GM04503 (cell line): ENCODE results near the gene MPZL1.

Experiments used
- DNase-seq: peaks from one replicate; pipeline ENCODE4 v3.0.0-alpha.2; 2012; ENCODE audit warnings: low read depth

MPZL1 gene

GRCh38 chr1:167751676-167752075 lies 29.9 kb downstream of the MPZL1 start:
- no peak for DNase-seq

- no peak for DNase-seq
These were observed 30.6 kb downstream of the MPZL1 start for GRCh38 chr1:167752219-167752985.

- DNase-seq, result no peak
These were observed 33.9 kb downstream of the MPZL1 start for GRCh38 chr1:167755654-167756053.

- no peak for DNase-seq
These were observed 35.1 kb downstream of the MPZL1 start for GRCh38 chr1:167756730-167757405.

GRCh38 chr1:167757433-167758309 lies 35.9 kb downstream of the MPZL1 start:
- DNase-seq, result no peak

DNA sequence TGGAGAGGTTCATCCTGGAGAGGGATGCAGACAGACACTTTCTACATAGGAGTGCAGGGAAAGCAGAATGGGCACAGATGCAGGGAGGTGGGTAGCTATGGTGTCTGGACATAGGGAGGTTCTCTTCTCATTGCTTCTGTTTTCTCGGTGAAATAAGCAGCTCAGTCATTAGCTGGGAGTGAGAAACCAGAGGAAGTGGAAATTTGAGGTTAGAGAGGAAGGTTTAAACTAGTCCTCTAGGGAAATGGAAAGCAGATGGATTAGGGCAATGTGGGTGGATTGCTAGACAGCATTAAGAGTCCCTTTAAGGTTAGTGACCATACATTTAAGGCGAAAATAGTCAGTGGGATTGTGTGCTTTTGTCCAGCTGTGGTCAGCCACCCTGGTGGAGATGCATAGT lies 39.6 kb downstream of the MPZL1 start:
- no peak for DNase-seq

GRCh38 chr1:167762061-167762746 lies 40.4 kb downstream of the MPZL1 start:
- no peak for DNase-seq

GRCh38 chr1:167763525-167764220 lies 41.9 kb downstream of the MPZL1 start:
- DNase-seq, result no peak

DNA sequence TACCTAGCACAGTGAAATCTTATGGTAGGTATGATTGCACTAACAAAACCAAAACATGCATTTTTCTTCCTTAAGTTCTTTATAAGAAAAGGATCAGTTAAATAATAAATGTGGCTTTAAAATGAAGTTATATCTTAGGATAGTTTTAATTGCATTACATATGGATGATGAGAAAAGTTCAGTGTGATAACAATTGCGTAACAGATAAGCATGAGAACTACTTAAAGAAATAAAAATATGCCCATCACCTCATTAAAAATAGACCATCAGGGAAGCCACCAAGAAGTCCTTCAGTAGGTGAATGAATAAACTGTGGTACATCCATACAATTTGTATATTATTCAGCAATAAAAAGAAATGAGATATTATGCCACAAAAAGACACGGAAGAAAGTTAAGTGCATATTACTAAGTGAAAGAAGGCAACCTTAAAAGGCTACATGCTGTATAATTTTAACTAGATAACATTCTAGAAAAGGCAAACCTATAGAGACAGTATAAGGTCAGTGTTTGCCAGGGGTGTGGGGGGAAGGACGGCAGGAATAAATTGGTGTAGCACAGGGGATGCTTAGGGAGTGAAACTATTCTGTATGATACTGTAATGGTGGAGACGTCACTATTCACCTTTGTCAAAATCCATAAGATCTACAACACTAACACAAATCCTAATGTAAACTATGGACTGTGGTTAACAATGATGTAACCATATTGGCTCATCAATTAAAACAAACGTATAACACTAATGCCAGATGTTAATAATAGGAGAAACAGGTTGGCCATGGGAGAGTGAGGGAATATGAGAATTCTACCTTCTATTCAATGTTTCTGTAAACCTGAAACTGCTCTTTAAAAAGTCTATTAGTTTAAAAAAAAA lies 42.9 kb downstream of the MPZL1 start:
- DNase-seq, result no peak

DNA sequence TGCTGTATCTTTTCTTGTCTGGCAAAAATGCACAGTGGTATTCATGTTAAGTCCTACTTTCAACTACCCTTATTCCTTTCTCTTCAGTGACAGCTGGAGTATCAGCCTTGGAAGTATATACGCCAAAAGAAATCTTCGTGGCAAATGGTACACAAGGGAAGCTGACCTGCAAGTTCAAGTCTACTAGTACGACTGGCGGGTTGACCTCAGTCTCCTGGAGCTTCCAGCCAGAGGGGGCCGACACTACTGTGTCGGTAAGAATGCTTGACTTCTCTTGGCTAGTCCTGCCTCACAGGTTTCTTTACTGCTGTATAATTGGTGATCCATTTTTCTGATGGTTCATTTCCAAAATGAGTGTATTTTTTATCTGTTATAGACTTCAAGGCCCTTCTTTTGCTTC lies 43.7 kb downstream of the MPZL1 start:
- no peak for DNase-seq

DNA sequence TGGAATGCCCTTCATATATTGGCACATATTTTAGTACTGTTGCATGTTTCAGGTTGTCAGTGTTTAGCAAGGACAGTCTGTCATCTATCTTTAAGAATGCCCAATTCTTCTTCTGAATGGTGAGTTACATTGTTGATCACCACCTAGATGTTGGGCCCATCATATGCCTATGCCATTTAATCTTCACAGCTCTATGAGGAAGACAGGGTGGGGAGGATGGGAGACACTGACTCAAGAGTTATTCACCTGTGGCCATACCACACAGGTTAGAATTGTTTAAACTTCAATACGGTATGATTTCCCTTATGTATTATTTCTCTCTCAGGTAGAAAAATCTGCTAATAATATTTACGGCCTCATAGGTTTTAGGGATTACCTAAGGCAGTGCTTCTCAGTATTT lies 44.8 kb downstream of the MPZL1 start:
- no peak for DNase-seq

DNA sequence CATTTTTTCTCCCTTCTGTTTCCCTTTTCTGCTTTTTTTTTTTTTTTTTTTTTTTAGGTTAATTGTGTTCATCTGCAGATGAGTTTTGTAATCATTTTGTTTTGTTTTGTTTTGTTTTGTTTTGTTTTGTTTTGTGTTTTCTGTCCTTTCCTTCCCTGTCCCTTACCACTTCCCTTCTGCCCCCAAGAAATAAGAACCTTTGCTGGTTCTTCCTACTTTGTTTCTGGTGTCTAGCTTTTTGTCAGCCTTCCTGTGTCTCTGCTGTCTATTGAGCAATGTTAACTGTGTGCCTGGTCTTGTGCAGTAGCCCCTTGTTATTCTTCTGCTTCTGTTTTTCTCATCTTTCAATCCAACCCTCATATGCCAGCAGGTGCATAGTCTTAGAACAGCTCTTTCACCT lies 46.0 kb downstream of the MPZL1 start:
- no peak for DNase-seq

DNA sequence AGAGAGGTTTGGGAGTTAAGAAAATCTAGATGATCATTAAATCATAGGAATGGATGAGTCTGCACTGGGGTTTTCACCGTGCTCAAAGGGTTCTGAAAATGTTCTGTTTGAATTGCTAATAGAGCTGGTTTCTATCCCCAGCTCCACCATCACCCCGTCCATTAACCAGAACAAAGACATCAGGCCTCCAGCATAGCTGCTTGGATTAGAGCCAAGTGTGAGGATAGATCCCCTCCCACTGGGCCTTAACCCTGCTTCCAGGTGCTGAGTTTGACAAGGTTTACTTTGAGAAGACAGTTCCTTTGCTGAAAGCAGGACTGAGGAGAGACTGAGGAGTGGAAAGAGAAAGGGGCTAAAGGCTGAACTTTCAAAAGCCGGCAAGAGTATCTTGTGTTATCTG lies 48.3 kb downstream of the MPZL1 start:
- no peak for DNase-seq

GRCh38 chr1:167772436-167772835 lies 50.7 kb downstream of the MPZL1 start:
- DNase-seq, result no peak

DNA sequence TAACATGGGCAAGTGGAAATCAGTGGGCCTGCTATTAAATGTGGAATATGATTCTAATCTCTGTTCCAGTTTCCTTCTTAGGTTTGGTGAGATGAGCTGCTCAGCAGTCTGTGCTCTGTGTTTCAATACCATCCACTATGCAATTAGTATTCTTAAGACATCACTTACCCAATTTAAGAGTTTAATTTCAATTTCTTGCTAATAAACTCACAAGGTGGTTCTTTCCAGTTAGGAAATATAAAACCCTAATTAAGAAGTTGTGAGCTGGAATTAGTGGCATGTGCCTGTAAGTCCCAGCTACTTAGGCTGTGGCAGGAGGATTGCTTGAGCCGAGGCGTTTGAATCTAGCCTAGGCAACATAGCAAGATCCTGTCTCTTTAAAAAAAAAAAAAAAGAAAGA lies 51.7 kb downstream of the MPZL1 start:
- no peak for DNase-seq

DNA sequence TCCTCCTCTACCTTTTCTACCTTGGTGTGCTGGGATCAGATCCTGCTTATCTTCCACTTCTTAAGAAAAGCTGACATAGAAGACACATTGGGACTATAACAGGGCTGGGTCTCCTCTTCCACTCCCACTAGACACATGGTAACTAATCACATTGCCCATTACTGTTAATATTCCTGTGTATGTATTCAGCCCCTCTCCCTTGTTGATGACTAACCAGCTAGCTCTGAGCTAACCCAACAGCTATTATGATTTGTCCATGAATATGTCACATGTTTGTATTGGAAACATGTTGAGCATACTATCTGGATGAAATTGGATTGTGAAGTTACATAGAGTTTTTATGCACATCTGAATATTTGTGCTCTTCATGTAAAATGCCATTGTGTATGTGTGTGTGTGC lies 52.9 kb downstream of the MPZL1 start:
- DNase-seq, result no peak

DNA sequence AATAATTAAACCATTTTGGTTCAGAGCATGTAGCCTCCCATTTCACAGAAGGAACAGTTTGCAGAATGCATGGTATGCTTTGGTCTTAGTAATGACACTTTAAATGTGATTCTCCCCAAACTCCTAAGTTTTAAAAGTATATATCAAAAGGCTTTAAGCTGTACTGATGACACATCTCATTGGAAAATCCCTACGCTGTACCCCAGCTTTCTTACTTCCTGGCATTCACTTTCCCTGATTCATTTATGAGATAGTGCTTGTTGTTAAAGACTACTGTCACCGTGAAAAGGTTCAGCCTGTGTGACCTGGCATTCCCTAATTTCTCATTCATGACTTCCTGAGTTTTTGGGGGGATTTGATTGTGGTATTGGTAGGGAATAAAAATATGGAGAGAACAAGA lies 53.4 kb downstream of the MPZL1 start:
- no peak for DNase-seq

- DNase-seq, result no peak
These were observed 54.4 kb downstream of the MPZL1 start for GRCh38 chr1:167776151-167776550.

- DNase-seq, result no peak
These were observed 55.0 kb downstream of the MPZL1 start for GRCh38 chr1:167776616-167777268.

GRCh38 chr1:167777269-167777650 lies 55.5 kb downstream of the MPZL1 start:
- DNase-seq, result no peak
